Neural cell (in vitro differentiated cells): ENCODE measurements around the gene MIXL1.

Experiments used
- CTCF ChIP-seq: fragments of 450-650 bp; IDR thresholded peaks from 2 replicates; pipeline ENCODE4 v1.5.1; 2014; ENCODE audit warnings: antibody characterized with exemption, mild to moderate bottlenecking, moderate library complexity; ENCODE audit not compliant: poor library complexity, severe bottlenecking
- EZH2 ChIP-seq: fragments of 200-600, 300-800 bp; shearing (Covaris generic), sonication (generic); IDR thresholded peaks from 2 replicates; pipeline ENCODE4 v1.6.1; 2014; ENCODE audit warnings: antibody characterized with exemption, low read length, borderline replicate concordance, mild to moderate bottlenecking; ENCODE audit not compliant: insufficient read depth, poor library complexity, severe bottlenecking
- RAD21 ChIP-seq: fragments of 450-650 bp; conservative IDR thresholded peaks from 2 replicates; pipeline ENCODE4 v1.6.1; 2014; ENCODE audit warnings: antibody characterized with exemption, mild to moderate bottlenecking, moderate library complexity
- SMC3 ChIP-seq: fragments of 450-650 bp; conservative IDR thresholded peaks from 2 replicates; pipeline ENCODE4 v1.6.1; 2014; ENCODE audit warnings: antibody characterized with exemption, mild to moderate bottlenecking, moderate library complexity; ENCODE audit not compliant: poor library complexity
- TAF1 ChIP-seq: IDR thresholded peaks from 2 replicates; pipeline ENCODE4 v1.6.1; 2012; ENCODE audit warnings: low read depth
- TF ChIP-seq, protein P1 (sequence below): IDR thresholded peaks from 2 replicates; pipeline ENCODE4 v1.6.1; 2012; ENCODE audit warnings: borderline replicate concordance

- no peak for TF ChIP-seq TAF1
- TF ChIP-seq, protein P1, sequence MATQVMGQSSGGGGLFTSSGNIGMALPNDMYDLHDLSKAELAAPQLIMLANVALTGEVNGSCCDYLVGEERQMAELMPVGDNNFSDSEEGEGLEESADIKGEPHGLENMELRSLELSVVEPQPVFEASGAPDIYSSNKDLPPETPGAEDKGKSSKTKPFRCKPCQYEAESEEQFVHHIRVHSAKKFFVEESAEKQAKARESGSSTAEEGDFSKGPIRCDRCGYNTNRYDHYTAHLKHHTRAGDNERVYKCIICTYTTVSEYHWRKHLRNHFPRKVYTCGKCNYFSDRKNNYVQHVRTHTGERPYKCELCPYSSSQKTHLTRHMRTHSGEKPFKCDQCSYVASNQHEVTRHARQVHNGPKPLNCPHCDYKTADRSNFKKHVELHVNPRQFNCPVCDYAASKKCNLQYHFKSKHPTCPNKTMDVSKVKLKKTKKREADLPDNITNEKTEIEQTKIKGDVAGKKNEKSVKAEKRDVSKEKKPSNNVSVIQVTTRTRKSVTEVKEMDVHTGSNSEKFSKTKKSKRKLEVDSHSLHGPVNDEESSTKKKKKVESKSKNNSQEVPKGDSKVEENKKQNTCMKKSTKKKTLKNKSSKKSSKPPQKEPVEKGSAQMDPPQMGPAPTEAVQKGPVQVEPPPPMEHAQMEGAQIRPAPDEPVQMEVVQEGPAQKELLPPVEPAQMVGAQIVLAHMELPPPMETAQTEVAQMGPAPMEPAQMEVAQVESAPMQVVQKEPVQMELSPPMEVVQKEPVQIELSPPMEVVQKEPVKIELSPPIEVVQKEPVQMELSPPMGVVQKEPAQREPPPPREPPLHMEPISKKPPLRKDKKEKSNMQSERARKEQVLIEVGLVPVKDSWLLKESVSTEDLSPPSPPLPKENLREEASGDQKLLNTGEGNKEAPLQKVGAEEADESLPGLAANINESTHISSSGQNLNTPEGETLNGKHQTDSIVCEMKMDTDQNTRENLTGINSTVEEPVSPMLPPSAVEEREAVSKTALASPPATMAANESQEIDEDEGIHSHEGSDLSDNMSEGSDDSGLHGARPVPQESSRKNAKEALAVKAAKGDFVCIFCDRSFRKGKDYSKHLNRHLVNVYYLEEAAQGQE, result no peak
- TF ChIP-seq CTCF, result no peak
- TF ChIP-seq EZH2, result no peak
- no peak for TF ChIP-seq RAD21
- TF ChIP-seq SMC3, result no peak
These were observed 16.4 kb upstream of the MIXL1 start for GRCh38 chr1:226207048-226207447.
